IMR-90 (cell line): ENCODE measurements around the gene STAB1. TPM values are rescaled to one million over a fixed set of nuclear protein-coding genes. Genes with fewer than 3 reads are reported as not detected.

ENCODE experiments used
- ATAC-seq: fragments of 200-7000 bp; cut with Tn5 transposase; 2 replicates; pipeline ENCODE4 v1.9.1; 2020; ENCODE audit warnings: low read depth, mild to moderate bottlenecking, moderate library complexity
- BruUV-seq: library from RNA; stranded (reverse); fragments of 400-500 nt; replicated peaks from 2 replicates; lab custom pipeline; 2021; lab: Mats Ljungman, UMichigan
- CTCF ChIA-PET: fragments of 300-600 bp; formaldehyde crosslinking; extraction: SDS; loops from one replicate; lab custom pipeline; 2021; ENCODE audit warnings: antibody characterized with exemption; lab: Yijun Ruan, JAX
- POLR2A ChIA-PET: fragments of 300-600 bp; sonication (Branson Sonifier 250); formaldehyde crosslinking; loops from one replicate; lab custom pipeline; 2022; ENCODE audit warnings: antibody characterized with exemption; ENCODE audit not compliant: unreplicated experiment; lab: Charles Lee
- DNase-seq: peaks from one replicate; pipeline ENCODE4 v3.0.0; 2013
- H2AFZ ChIP-seq: replicated peaks from 2 replicates; pipeline ENCODE3; 2013; ENCODE audit warnings: low read length, mild to moderate bottlenecking; ENCODE audit not compliant: poor library complexity
- H2AK5ac ChIP-seq: 2 replicates; pipeline ENCODE4 v1.6.1; 2013; ENCODE audit warnings: low read depth, low read length, inconsistent platforms
- H2AK9ac ChIP-seq: replicated peaks from 2 replicates; pipeline ENCODE3; 2013; ENCODE audit warnings: mild to moderate bottlenecking, low read depth, low read length, moderate library complexity; ENCODE audit not compliant: poor library complexity
- H2BK120ac ChIP-seq: 2 replicates; pipeline ENCODE4 v1.6.1; 2013; ENCODE audit warnings: low read depth, low read length, inconsistent platforms
- H2BK15ac ChIP-seq: 3 replicates; pipeline ENCODE4 v1.6.1; 2013; ENCODE audit warnings: low read depth, low read length, inconsistent platforms
- H2BK20ac ChIP-seq: 2 replicates; pipeline ENCODE4 v1.6.1; 2013; ENCODE audit warnings: low read depth, mild to moderate bottlenecking, inconsistent platforms, low read length, moderate library complexity
- H2BK5ac ChIP-seq: 2 replicates; pipeline ENCODE4 v1.6.1; 2013; ENCODE audit warnings: mild to moderate bottlenecking, low read depth, low read length, inconsistent platforms; ENCODE audit not compliant: poor library complexity, severe bottlenecking
- H3K14ac ChIP-seq: replicated peaks from 2 replicates; pipeline ENCODE4 v1.6.1; 2013; ENCODE audit warnings: low read depth, low read length, inconsistent platforms
- H3K18ac ChIP-seq: 2 replicates; pipeline ENCODE4 v1.6.1; 2013; ENCODE audit warnings: low read depth, low read length, control low read depth
- H3K23ac ChIP-seq: 2 replicates; pipeline ENCODE4 v1.6.1; 2013; ENCODE audit warnings: low read depth, low read length, inconsistent platforms
- H3K27ac ChIP-seq: 2 replicates; pipeline ENCODE4 v1.5.1; 2013; ENCODE audit warnings: mild to moderate bottlenecking, control low read depth, low read length; ENCODE audit not compliant: insufficient read depth
- H3K27me3 ChIP-seq: 2 replicates; pipeline ENCODE4 v1.6.1; 2013; ENCODE audit warnings: low read length; ENCODE audit not compliant: control insufficient read depth, insufficient read depth
- H3K36me3 ChIP-seq: 2 replicates; pipeline ENCODE4 v1.6.1; 2013; ENCODE audit warnings: low read length, mixed read lengths; ENCODE audit not compliant: control insufficient read depth, insufficient read depth
- H3K4ac ChIP-seq: 2 replicates; pipeline ENCODE4 v1.6.1; 2013; ENCODE audit warnings: low read depth, low read length, inconsistent platforms
- H3K4me1 ChIP-seq: 2 replicates; pipeline ENCODE4 v1.6.1; 2013; ENCODE audit warnings: low read length, mixed read lengths; ENCODE audit not compliant: control insufficient read depth, insufficient read depth
- H3K4me2 ChIP-seq: 2 replicates; pipeline ENCODE4 v1.6.1; 2013; ENCODE audit warnings: low read depth, mild to moderate bottlenecking, control low read depth, low read length, moderate library complexity
- H3K4me3 ChIP-seq: 2 replicates; pipeline ENCODE4 v1.5.1; 2013; ENCODE audit warnings: low read depth, mild to moderate bottlenecking, control low read depth, low read length, moderate library complexity; ENCODE audit not compliant: insufficient read depth
- H3K56ac ChIP-seq: 2 replicates; pipeline ENCODE4 v1.6.1; 2013; ENCODE audit warnings: low read length, inconsistent platforms; ENCODE audit not compliant: insufficient read depth; ENCODE audit errors: extremely low read depth
- H3K79me1 ChIP-seq, 2 experiments: 2 replicates each; pipeline ENCODE4 v1.6.1; 2013; ENCODE audit warnings: low read length in 2 of 2, inconsistent platforms in 1 of 2, low read depth in 1 of 2
- H3K9ac ChIP-seq: 2 replicates; pipeline ENCODE4 v1.6.1; 2013; ENCODE audit warnings: low read depth, low read length, control low read depth
- H3K9me1 ChIP-seq: 2 replicates; pipeline ENCODE4 v1.6.1; 2013; ENCODE audit warnings: low read length, inconsistent platforms; ENCODE audit not compliant: insufficient read depth
- H3K9me3 ChIP-seq: 2 replicates; pipeline ENCODE4 v1.6.1; 2013; ENCODE audit warnings: low read length; ENCODE audit not compliant: control insufficient read depth, insufficient read depth
- H4K20me1 ChIP-seq: 2 replicates; pipeline ENCODE4 v1.6.1; 2013; ENCODE audit warnings: low read length, inconsistent platforms; ENCODE audit not compliant: insufficient read depth
- H4K5ac ChIP-seq: 2 replicates; pipeline ENCODE4 v1.6.1; 2013; ENCODE audit warnings: mild to moderate bottlenecking, low read depth, low read length, control low read depth
- H4K8ac ChIP-seq, 2 experiments: 2 replicates each; pipeline ENCODE4 v1.6.1; 2013; ENCODE audit warnings: low read depth in 2 of 2, low read length in 2 of 2, control low read depth in 1 of 2, inconsistent platforms in 1 of 2
- H4K91ac ChIP-seq: 2 replicates; pipeline ENCODE4 v1.6.1; 2013; ENCODE audit warnings: low read depth, low read length, inconsistent platforms; ENCODE audit not compliant: insufficient read depth
- BHLHE40 ChIP-seq: fragments of 150-350 bp; IDR thresholded peaks from 2 replicates; pipeline ENCODE4 v1.6.1; 2016; ENCODE audit warnings: mild to moderate bottlenecking, low read depth, low read length
- CEBPB ChIP-seq: IDR thresholded peaks from 2 replicates; pipeline ENCODE4 v1.6.1; 2012; ENCODE audit warnings: low read depth, low read length, improper control_type of control experiment
- CHD1 ChIP-seq: IDR thresholded peaks from 2 replicates; pipeline ENCODE4 v1.6.1; 2012; ENCODE audit warnings: low read depth, low read length, improper control_type of control experiment
- MXI1 ChIP-seq: IDR thresholded peaks from 2 replicates; pipeline ENCODE4 v1.6.1; 2012; ENCODE audit warnings: low read depth, mild to moderate bottlenecking, low read length, moderate library complexity, borderline replicate concordance
- RAD21 ChIP-seq: IDR thresholded peaks from 2 replicates; pipeline ENCODE4 v1.6.1; 2012; ENCODE audit warnings: low read length, improper control_type of control experiment
- RFX5 ChIP-seq: IDR thresholded peaks from 2 replicates; pipeline ENCODE4 v1.8.0; 2012; ENCODE audit warnings: low read depth, mild to moderate bottlenecking, low read length, moderate library complexity
- SMC3 ChIP-seq: fragments of 150-350 bp; IDR thresholded peaks from 2 replicates; pipeline ENCODE4 v1.6.1; 2016; ENCODE audit warnings: low read depth, mild to moderate bottlenecking, antibody characterized with exemption, low read length, moderate library complexity
- USF2 ChIP-seq: fragments of 150-350 bp; IDR thresholded peaks from 2 replicates; pipeline ENCODE4 v1.6.1; 2017; ENCODE audit warnings: mild to moderate bottlenecking, antibody characterized with exemption, low read length, low read depth
- WGBS, 2 experiments: methylation state at CpG; one replicate each; pipeline versions ENCODE4 v1.1.5 to v1.1.7; 2013; ENCODE audit warnings: missing lambda C conversion rate in 2 of 2; ENCODE audit not compliant: insufficient read length in 1 of 2; ENCODE audit errors: extremely low coverage in 2 of 2; 5-methylcytosine and 5-hydroxymethylcytosine counted together
- dilution Hi-C: fragments of 300-500 bp; cut with HindIII; formaldehyde crosslinking; loops from one replicate; pipeline ENCODE4 v1.14.3; 2018; ENCODE audit warnings: low sequenced_read_pairs; ENCODE audit not compliant: unreplicated experiment
- in situ Hi-C: fragments of 300-500 bp; cut with MboI; formaldehyde crosslinking; loops from 3 replicates; pipeline ENCODE4 v1.14.3; 2019; ENCODE audit warnings: low sequenced_read_pairs, inconsistent platforms, mixed read lengths
- intact Hi-C: fragments of 100-400 bp; cut with micrococcal nuclease; formaldehyde crosslinking; loops from 2 replicates; pipeline ENCODE4 v1.10.0; 2022
- polyA plus RNA-seq, 3 experiments: library from polyadenylated mRNA; depleted of rRNA; stranded (reverse); fragments of >200 nt; gene quantifications; 2 replicates each; pipeline ENCODE4 v1.2.3, GENCODE V29; 2012; ENCODE audit warnings: low replicate concordance in 1 of 3
- total RNA-seq: library from RNA; depleted of rRNA; stranded (reverse); fragments of >200 nt; gene quantifications from 2 replicates; pipeline ENCODE4 v1.2.3, GENCODE V29; 2012
- TF ChIP-seq, protein P1 (sequence below): fragments of 150-350 bp; IDR thresholded peaks from 2 replicates; pipeline ENCODE4 v1.6.1; 2016; ENCODE audit warnings: low read depth, mild to moderate bottlenecking, low read length, moderate library complexity, borderline replicate concordance

Gene STAB1
- total and polyA plus RNA-seq, 2 of the 4 experiments (the other 2 are of a cell fraction), result not detected

DNA sequence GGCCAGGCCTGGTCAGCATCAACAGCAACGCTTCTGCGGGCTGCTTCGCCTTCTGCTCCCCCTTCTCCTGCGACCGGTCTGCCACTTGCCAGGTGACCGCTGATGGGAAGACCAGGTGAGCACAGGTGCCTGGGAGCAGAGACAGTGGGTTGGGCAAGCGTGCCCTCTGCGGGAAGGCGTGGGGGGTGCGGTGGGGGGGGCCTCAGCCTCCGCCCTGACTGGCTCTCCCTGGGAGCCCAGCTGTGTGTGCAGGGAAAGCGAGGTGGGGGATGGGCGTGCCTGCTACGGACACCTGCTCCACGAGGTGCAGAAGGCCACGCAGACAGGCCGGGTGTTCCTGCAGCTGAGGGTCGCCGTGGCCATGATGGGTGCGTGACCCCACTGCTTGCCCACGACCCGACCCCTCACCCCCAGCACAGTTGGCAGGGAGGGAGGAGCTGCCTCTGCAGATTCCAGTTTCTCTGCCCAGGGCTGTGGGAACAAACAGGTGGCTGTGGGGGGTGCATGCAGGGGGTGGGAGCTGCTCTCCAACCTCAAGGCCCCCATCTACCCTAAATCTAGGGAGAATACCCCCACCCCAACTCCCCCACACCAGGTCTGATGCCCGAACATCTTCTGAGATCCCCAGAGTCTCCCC, 8.8 kb downstream of the STAB1 start:
- H3K18ac ChIP-seq, result no peak overlapping the region
- H3K36me3 ChIP-seq, result no peaks in the 10 kb centered on the region
- no peak overlapping the region for H4K5ac ChIP-seq
- H4K20me1 ChIP-seq, result no peaks in the 10 kb centered on the region; the same call in 1 of the 2 replicates
- peak overlapping the region; percentile 16 for H2AK9ac ChIP-seq
- H3K14ac ChIP-seq, result no peak overlapping the region
- dilution Hi-C loops, result no loop called here
- no TSS peak for BruUV-seq
- intact Hi-C loops, result no loop called here
- H2BK15ac ChIP-seq, result no peak overlapping the region
- in situ Hi-C loops, result no loop called here
- ChIA-PET CTCF (no interaction called here), POLR2A (no interaction called here)
- no peak overlapping the region for H2AK5ac ChIP-seq
- H3K9me3 ChIP-seq, result no peaks in the 10 kb centered on the region
- H3K23ac ChIP-seq, result no peak overlapping the region
- H3K56ac ChIP-seq, result no peak overlapping the region
- no peak overlapping the region for H2AFZ ChIP-seq
- no peaks in the 10 kb centered on the region for H3K79me1 ChIP-seq
- H3K4me2 ChIP-seq, result no peak overlapping the region
- H2BK120ac ChIP-seq, result no peak overlapping the region
- no peak for DNase-seq
- no peak overlapping the region for H4K91ac ChIP-seq
- H4K8ac ChIP-seq, result no peak overlapping the region
- no peak overlapping the region for H3K27ac ChIP-seq
- H3K9me1 ChIP-seq, result peaks cover 7% of the 10 kb centered on the region; the same call in 1 of the 2 replicates
- TF ChIP-seq SMC3 (no peak), CEBPB (no peak), RFX5 (no peak), CHD1 (no peak), MXI1 (no peak), USF2 (no peak), RAD21 (no peak), BHLHE40 (no peak)
- TF ChIP-seq, protein P1, sequence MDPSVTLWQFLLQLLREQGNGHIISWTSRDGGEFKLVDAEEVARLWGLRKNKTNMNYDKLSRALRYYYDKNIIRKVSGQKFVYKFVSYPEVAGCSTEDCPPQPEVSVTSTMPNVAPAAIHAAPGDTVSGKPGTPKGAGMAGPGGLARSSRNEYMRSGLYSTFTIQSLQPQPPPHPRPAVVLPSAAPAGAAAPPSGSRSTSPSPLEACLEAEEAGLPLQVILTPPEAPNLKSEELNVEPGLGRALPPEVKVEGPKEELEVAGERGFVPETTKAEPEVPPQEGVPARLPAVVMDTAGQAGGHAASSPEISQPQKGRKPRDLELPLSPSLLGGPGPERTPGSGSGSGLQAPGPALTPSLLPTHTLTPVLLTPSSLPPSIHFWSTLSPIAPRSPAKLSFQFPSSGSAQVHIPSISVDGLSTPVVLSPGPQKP, result no peak
- H2BK5ac ChIP-seq, result no peak overlapping the region
- no peak overlapping the region for H3K4me3 ChIP-seq
- H3K4ac ChIP-seq, result no peak overlapping the region
- no peak for ATAC-seq
- peaks cover under 1% of the 10 kb centered on the region for H3K27me3 ChIP-seq
- WGBS, 2 experiments, result no CpG with 5 or more reads among the region's 23 CpGs
- H3K4me1 ChIP-seq, result peaks cover 3% of the 10 kb centered on the region; the same call in 1 of the 2 replicates
- H3K9ac ChIP-seq, result no peak overlapping the region
- H2BK20ac ChIP-seq, result no peak overlapping the region
